ENCODE data around the gene TTC17.

Gene TTC17

DNA sequence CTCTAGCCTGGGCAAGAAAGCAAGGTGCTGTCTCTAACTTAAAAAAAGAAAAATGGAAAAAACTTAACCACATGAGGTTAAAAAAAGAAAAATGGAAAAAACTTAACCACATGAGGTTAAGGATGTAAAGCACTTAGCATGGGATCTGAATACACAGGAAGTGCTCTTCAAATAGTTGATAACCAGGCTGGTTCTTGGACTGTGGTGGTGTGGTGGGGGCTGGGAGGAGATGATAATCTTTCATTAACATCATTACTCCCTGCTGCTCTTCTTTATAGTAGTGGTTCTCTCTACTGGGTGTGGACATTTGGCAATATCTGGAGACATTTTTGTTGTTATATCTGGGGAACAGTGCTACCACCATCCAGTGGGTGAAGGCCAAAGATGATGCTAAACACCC is 88.4 kb downstream of the TTC17 start:
- Histone ChIP-seq H3K9me3 (ENCODE audit: control insufficient read depth, insufficient read depth, low read depth, low read length) (no peaks in the 10 kb centered on the region), H3K36me3 (ENCODE audit: control insufficient read depth in 2 of 2, insufficient read depth in 1 of 2, low read length in 2 of 2) (peaks cover 37 to 84% of the 10 kb centered on the region in 2 experiments), H3K4me1 (ENCODE audit: control insufficient read depth, insufficient read depth, low read length) (no peaks in the 10 kb centered on the region), H3K4me3 (ENCODE audit: low read depth, low read length) (no peak overlapping the region), H3K27ac (ENCODE audit: extremely low read depth, low read depth, low read length) (no peak overlapping the region)
- ChIA-PET POLR2A (no interaction called here), CTCF (no interaction called here)
- no peak for TF ChIP-seq ZNF677 (tag by site-specific recombination; IDR thresholded peaks at IDR 0.05)
- no peak for TF ChIP-seq ZNF311 (tag by site-specific recombination; IDR thresholded peaks at IDR 0.05; ENCODE audit: borderline replicate concordance)
- TF ChIP-seq ZNF248 (tag by site-specific recombination; IDR thresholded peaks at IDR 0.05): no peak

DNA sequence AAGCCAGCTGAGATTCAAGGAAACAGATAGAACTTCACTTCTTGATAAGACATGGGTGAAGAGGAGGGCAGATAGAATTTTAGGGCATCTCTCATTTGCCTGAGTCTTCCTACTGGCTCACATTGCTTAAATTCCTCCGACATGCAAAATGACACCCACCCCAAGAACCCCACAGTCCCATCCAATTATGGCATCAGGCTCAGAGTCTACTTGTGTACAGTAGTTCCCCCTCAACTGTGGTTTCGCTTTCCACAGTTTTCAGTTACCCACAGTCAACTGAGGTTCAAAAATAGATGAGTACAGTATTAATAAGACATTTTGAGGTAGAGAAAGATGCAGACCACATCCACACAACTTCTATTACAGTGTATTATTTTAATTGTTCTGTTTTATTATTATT is 99.8 kb downstream of the TTC17 start:
- H3K36me3 ChIP-seq (ENCODE audit: control insufficient read depth in 2 of 2, insufficient read depth in 1 of 2, low read length in 2 of 2): peaks cover 3 to 59% of the 10 kb centered on the region in 2 experiments; a peak in 1 of 3 replicates
- H3K4me3 ChIP-seq (ENCODE audit: low read depth, low read length): no peak overlapping the region
- ChIA-PET POLR2A (no interaction called here), CTCF (no interaction called here)
- H3K4me1 ChIP-seq (ENCODE audit: control insufficient read depth, insufficient read depth, low read length): no peaks in the 10 kb centered on the region
- no peaks in the 10 kb centered on the region for H3K9me3 ChIP-seq (ENCODE audit: control insufficient read depth, insufficient read depth, low read depth, low read length)
- no peak overlapping the region for H3K27ac ChIP-seq (ENCODE audit: extremely low read depth, low read depth, low read length)
- TF ChIP-seq ZNF214 (tag by site-specific recombination; IDR thresholded peaks at IDR 0.05; ENCODE audit: borderline replicate concordance) (no peak), ZNF23 (tag by site-specific recombination; IDR thresholded peaks at IDR 0.05; ENCODE audit: borderline replicate concordance) (no peak), ZFP37 (tag by site-specific recombination; IDR thresholded peaks at IDR 0.05) (no peak), ZBTB21 (tag by site-specific recombination; IDR thresholded peaks at IDR 0.05) (no peak), ZSCAN23 (tag by site-specific recombination; IDR thresholded peaks at IDR 0.05) (no peak), MZF1 (tag by site-specific recombination; IDR thresholded peaks at IDR 0.05; ENCODE audit: borderline replicate concordance) (no peak), ZFP3 (tag by site-specific recombination; IDR thresholded peaks at IDR 0.05; ENCODE audit: low read depth) (no peak), ZNF324 (tag by site-specific recombination; IDR thresholded peaks at IDR 0.05) (no peak), ZNF350 (tag by site-specific recombination; IDR thresholded peaks at IDR 0.05) (no peak), ZNF24 (tag by site-specific recombination; IDR thresholded peaks at IDR 0.05) (no peak), ZNF747 (tag by site-specific recombination; IDR thresholded peaks at IDR 0.05) (no peak), ZBTB48 (tag by site-specific recombination; IDR thresholded peaks at IDR 0.05) (no peak)
- TF ChIP-seq, protein P1, sequence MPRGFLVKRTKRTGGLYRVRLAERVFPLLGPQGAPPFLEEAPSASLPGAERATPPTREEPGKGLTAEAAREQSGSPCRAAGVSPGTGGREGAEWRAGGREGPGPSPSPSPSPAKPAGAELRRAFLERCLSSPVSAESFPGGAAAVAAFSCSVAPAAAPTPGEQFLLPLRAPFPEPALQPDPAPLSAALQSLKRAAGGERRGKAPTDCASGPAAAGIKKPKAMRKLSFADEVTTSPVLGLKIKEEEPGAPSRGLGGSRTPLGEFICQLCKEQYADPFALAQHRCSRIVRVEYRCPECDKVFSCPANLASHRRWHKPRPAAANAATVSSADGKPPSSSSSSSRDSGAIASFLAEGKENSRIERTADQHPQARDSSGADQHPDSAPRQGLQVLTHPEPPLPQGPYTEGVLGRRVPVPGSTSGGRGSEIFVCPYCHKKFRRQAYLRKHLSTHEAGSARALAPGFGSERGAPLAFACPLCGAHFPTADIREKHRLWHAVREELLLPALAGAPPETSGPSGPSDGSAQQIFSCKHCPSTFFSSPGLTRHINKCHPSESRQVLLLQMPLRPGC (tag by site-specific recombination; IDR thresholded peaks at IDR 0.05): no peak

- H3K4me1 ChIP-seq (ENCODE audit: control insufficient read depth, insufficient read depth, low read length): no peaks in the 10 kb centered on the region
- no peaks in the 10 kb centered on the region for H3K9me3 ChIP-seq (ENCODE audit: control insufficient read depth, insufficient read depth, low read depth, low read length)
- POLR2A ChIA-PET: no interaction called here
- no peak overlapping the region for H3K4me3 ChIP-seq (ENCODE audit: low read depth, low read length)
- H3K36me3 ChIP-seq (ENCODE audit: control insufficient read depth in 2 of 2, insufficient read depth in 1 of 2, low read length in 2 of 2): peaks cover 3 to 59% of the 10 kb centered on the region in 2 experiments; a peak in 1 of 3 replicates
- CTCF ChIA-PET: interaction anchor here (0.6 to 0.9 kb wide), 4 partner anchors 117 to 431 kb away, joined by 3 to 4 read pairs (median 4); no protein-coding TSS in a partner anchor
- no peak overlapping the region for H3K27ac ChIP-seq (ENCODE audit: extremely low read depth, low read depth, low read length)
- no peak for TF ChIP-seq ZNF510 (tag by site-specific recombination; IDR thresholded peaks at IDR 0.05; ENCODE audit: insufficient replicate concordance)
- no peak for TF ChIP-seq ZNF211 (tag by site-specific recombination; IDR thresholded peaks at IDR 0.05; ENCODE audit: low read depth)
- TF ChIP-seq ZNF596 (tag by site-specific recombination; IDR thresholded peaks at IDR 0.05): no peak
- TF ChIP-seq ZNF624 (tag by site-specific recombination; IDR thresholded peaks at IDR 0.05): no peak
- TF ChIP-seq ZFP41 (tag by site-specific recombination; IDR thresholded peaks at IDR 0.05; ENCODE audit: borderline replicate concordance): no peak
- no peak for TF ChIP-seq ZNF335 (tag by site-specific recombination; conservative IDR thresholded peaks at IDR 0.05)
- TF ChIP-seq ZNF747 (tag by site-specific recombination; IDR thresholded peaks at IDR 0.05): no peak
- no peak for TF ChIP-seq ZNF600 (tag by site-specific recombination; IDR thresholded peaks at IDR 0.05)
- TF ChIP-seq ZBTB21 (tag by site-specific recombination; IDR thresholded peaks at IDR 0.05): no peak
- TF ChIP-seq TCF7L2 (IDR thresholded peaks at IDR 0.05; ENCODE audit: borderline replicate concordance, low read depth, low read length): no peak
- no peak for TF ChIP-seq ZNF664 (tag by site-specific recombination; IDR thresholded peaks at IDR 0.05)
- TF ChIP-seq ZNF585B (tag by site-specific recombination; IDR thresholded peaks at IDR 0.05): no peak
- TF ChIP-seq, protein P2, sequence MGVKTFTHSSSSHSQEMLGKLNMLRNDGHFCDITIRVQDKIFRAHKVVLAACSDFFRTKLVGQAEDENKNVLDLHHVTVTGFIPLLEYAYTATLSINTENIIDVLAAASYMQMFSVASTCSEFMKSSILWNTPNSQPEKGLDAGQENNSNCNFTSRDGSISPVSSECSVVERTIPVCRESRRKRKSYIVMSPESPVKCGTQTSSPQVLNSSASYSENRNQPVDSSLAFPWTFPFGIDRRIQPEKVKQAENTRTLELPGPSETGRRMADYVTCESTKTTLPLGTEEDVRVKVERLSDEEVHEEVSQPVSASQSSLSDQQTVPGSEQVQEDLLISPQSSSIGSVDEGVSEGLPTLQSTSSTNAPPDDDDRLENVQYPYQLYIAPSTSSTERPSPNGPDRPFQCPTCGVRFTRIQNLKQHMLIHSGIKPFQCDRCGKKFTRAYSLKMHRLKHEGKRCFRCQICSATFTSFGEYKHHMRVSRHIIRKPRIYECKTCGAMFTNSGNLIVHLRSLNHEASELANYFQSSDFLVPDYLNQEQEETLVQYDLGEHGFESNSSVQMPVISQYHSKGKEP (tag by site-specific recombination; IDR thresholded peaks at IDR 0.05): no peak
- TF ChIP-seq ZNF580 (tag by site-specific recombination; IDR thresholded peaks at IDR 0.05): no peak
- TF ChIP-seq, protein P3, sequence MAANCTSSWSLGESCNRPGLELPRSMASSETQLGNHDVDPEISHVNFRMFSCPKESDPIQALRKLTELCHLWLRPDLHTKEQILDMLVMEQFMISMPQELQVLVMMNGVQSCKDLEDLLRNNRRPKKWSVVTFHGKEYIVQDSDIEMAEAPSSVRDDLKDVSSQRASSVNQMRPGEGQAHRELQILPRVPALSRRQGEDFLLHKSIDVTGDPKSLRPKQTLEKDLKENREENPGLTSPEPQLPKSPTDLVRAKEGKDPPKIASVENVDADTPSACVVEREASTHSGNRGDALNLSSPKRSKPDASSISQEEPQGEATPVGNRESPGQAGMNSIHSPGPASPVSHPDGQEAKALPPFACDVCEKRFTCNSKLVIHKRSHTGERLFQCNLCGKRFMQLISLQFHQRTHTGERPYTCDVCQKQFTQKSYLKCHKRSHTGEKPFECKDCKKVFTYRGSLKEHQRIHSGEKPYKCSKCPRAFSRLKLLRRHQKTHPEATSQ (tag by site-specific recombination; IDR thresholded peaks at IDR 0.05): no peak
- TF ChIP-seq ZNF48 (tag by site-specific recombination; IDR thresholded peaks at IDR 0.05): no peak
Measured at GRCh38 chr11:43459246-43459645, 100.5 kb downstream of the TTC17 start.
